RWPE1 (cell line): ENCODE data around the gene BMP8A.
"Not testable (repeated sequence)": the region's sequence is repeated elsewhere in the genome, so short reads cannot be mapped to it uniquely, and the experiment has no call there.

Source experiments
- CTCF ChIA-PET: fragments of 350-600 bp; sonication (Branson Sonifier 250); formaldehyde crosslinking; extraction: SDS; loops from one replicate; lab custom pipeline; 2021; lab: Yijun Ruan, JAX
- POLR2A ChIA-PET: fragments of 400-600 bp; formaldehyde crosslinking; extraction: SDS; loops from one replicate; lab custom pipeline; 2020; ENCODE audit warnings: antibody characterized with exemption; ENCODE audit not compliant: low non-redundant PET; lab: Yijun Ruan, JAX
- DNase-seq: peaks from one replicate; pipeline ENCODE4 v3.0.0; 2012; ENCODE audit warnings: low spot score
- H3K27ac ChIP-seq: fragments of 450-650 bp; 2 replicates; pipeline ENCODE4 v1.5.1; 2017
- CTCF ChIP-seq: fragments of 450-650 bp; conservative IDR thresholded peaks from 2 replicates; pipeline ENCODE4 v1.5.1; 2017; ENCODE audit warnings: low read depth, mild to moderate bottlenecking

The BMP8A gene

GRCh38 chr1:39469150-39469549, 22.3 kb upstream of the BMP8A start:
- CTCF ChIA-PET: interaction anchor here (0.6 kb wide), 1 partner anchor 235 kb away, joined by 3 read pairs; no protein-coding TSS in a partner anchor
- POLR2A ChIA-PET: no interaction called here
- no peak for TF ChIP-seq CTCF
- H3K27ac ChIP-seq: no peak overlapping the region
- no peak for DNase-seq

GRCh38 chr1:39470040-39470439, 21.4 kb upstream of the BMP8A start:
- ChIA-PET POLR2A (no interaction called here), CTCF (interaction anchor here (0.6 kb wide), 1 partner anchor 234 kb away, joined by 3 read pairs; no protein-coding TSS in a partner anchor)
- no peak for DNase-seq
- no peak for TF ChIP-seq CTCF
- no peak overlapping the region for H3K27ac ChIP-seq

DNA sequence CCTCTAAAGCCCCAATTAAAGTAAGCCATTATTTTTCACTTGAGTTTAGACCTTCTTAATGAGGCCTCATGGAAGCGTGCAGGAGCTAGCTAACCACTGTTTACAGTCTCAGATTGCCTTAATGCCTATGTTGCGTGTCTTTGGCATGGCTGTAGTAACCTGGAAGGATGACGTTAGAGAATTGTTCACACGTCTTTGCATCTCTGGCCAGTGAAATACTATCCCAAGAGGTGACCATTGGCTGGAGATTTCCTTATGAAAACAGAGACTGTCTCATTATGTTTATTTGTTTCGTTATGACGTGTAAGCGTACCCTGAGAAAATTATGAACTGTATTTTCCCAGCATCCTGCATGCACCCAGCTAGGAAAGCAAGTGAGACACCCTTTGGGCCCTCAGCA, 18.6 kb upstream of the BMP8A start:
- no peak overlapping the region for H3K27ac ChIP-seq
- DNase-seq: no peak
- CTCF ChIA-PET: interaction anchor here (0.7 kb wide), 1 partner anchor 219 kb away, joined by 4 read pairs; no protein-coding TSS in a partner anchor
- no peak for TF ChIP-seq CTCF
- POLR2A ChIA-PET: no interaction called here

GRCh38 chr1:39473324-39473723, 18.1 kb upstream of the BMP8A start:
- H3K27ac ChIP-seq: no peak overlapping the region
- CTCF ChIA-PET: interaction anchor here (0.7 kb wide), 1 partner anchor 67 kb away, joined by 3 read pairs; no protein-coding TSS in a partner anchor
- POLR2A ChIA-PET: no interaction called here
- TF ChIP-seq CTCF: no peak
- no peak for DNase-seq

DNA sequence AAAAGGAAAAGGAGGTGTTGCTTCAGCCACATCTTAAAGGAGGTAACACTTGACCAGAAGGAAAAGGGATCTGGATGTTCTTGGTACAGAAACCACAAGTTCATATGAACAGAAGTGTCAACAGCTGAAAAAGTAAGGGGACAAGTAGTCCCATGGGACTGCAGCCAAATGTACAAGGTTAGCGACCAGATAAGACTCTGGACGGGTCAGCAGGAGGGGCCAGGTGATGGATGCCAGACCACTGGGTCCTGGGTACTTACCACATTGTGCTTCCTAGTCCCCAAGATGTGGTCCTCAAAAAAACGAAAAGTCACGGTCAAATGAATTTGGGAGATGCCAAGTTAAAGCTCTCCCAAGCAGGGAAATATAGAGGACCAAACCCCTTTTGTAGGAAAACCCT, 16.6 kb upstream of the BMP8A start:
- no peak for TF ChIP-seq CTCF
- no peak for DNase-seq
- ChIA-PET POLR2A (no interaction called here), CTCF (no interaction called here)
- no peak overlapping the region for H3K27ac ChIP-seq

GRCh38 chr1:39475551-39475950, 15.9 kb upstream of the BMP8A start:
- POLR2A ChIA-PET, CTCF ChIA-PET, H3K27ac ChIP-seq, DNase-seq: not testable (repeated sequence)

DNA sequence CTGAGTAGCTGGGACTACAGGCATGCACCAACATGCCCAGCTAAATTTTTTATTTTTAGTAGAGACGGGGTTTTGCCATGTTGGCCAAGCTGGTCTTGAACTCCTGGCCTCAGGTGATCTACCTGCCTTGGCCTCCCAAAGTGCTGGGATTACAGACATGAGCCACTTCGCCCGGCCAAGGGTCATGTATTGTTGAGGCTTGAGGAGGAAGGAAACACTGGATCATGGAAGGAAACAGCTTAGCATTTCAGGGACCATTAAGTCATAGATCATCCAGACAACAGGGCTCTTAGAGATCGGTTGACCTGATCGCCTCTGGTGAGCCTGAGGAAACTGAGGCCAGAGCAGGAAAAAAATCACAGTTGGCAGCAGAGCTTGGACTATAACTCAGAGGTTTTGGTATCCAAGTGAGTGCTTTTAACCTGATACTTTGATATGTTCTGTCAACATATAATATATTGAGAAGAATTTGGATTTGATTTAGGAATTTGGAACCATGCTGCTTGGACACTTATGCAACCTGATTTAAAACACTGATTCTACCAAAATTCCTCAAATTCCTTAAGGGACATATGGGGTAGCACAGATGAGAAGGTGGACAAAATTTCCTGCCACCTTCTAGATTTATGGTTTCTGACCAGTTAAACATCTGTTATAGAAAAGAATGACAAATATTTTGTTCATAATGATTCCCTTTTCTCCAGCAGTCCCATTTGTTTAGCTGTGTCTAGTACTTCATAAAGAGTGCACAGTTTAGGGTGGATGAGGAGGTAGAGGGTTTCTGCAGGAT, 13.1 kb upstream of the BMP8A start:
- POLR2A ChIA-PET: interaction anchor here (0.5 kb wide), 1 partner anchor 197 kb away, joined by 5 read pairs; no protein-coding TSS in a partner anchor
- CTCF ChIA-PET: no interaction called here
- no peak overlapping the region for H3K27ac ChIP-seq
- DNase-seq: no peak
- no peak for TF ChIP-seq CTCF
